GM23338 (cell line): Measurements from ENCODE around the gene CHRNA4. TPM values are rescaled to one million over a fixed set of nuclear protein-coding genes. Genes with fewer than 3 reads are reported as not detected.

Source experiments
- CREB1 ChIP-seq: fragments of 250-450 bp; sonication (Bioruptor Pico); IDR thresholded peaks from 2 replicates; pipeline ENCODE4 v1.5.0; 2020; ENCODE audit warnings: low read depth, mild to moderate bottlenecking, moderate library complexity
- CTCF ChIP-seq, 2 experiments: fragments of 200-600 bp in 1 of 2; sonication (generic) in 1 of 2; conservative IDR thresholded peaks; 2 replicates each; pipeline versions ENCODE4 v1.5.1 to v1.6.1; 2016 to 2017; ENCODE audit warnings: antibody characterized with exemption in 2 of 2, low read depth in 2 of 2, mild to moderate bottlenecking in 2 of 2, moderate library complexity in 1 of 2
- ETS1 ChIP-seq: IDR thresholded peaks from 2 replicates; pipeline ENCODE4 v1.6.1; 2016; ENCODE audit warnings: antibody characterized with exemption
- EZH2 ChIP-seq: fragments of 200-600 bp; sonication (generic); IDR thresholded peaks from one replicate; pipeline ENCODE4 v1.8.0; 2017; ENCODE audit warnings: antibody characterized with exemption, mild to moderate bottlenecking, low read depth; ENCODE audit not compliant: unreplicated experiment
- EZH2phosphoT487 ChIP-seq: fragments of 200-600 bp; sonication (generic); IDR thresholded peaks from one replicate; pipeline ENCODE4 v1.8.1; 2018; ENCODE audit warnings: antibody characterized with exemption; ENCODE audit not compliant: unreplicated experiment
- JUNB ChIP-seq: IDR thresholded peaks from one replicate; pipeline ENCODE4 v1.6.1; 2016; ENCODE audit warnings: antibody characterized with exemption; ENCODE audit not compliant: unreplicated experiment
- ZNF114 ChIP-seq: fragments of 250-450 bp; sonication (Bioruptor Pico); IDR thresholded peaks from 2 replicates; pipeline ENCODE4 v1.5.0; 2020; ENCODE audit warnings: mild to moderate bottlenecking, moderate library complexity
- polyA plus RNA-seq: library from polyadenylated mRNA; unstranded; fragments of >200 nt; fragmentation: Nextera tagmentation; extraction: Ambion mirVana; gene quantifications from 2 replicates; pipeline ENCODE4 v1.2.1, GENCODE V29; 2016
- total RNA-seq: library from RNA; depleted of rRNA; stranded (reverse); fragments of >200 nt; shearing (Covaris generic); gene quantifications from 2 replicates; pipeline ENCODE4 v1.2.3, GENCODE V29; 2014
- TF ChIP-seq, protein P1 (sequence below): fragments of 250-450 bp; sonication (Bioruptor Pico); IDR thresholded peaks from 2 replicates; pipeline ENCODE4 v1.5.0; 2020; ENCODE audit warnings: mild to moderate bottlenecking, moderate library complexity
- TF ChIP-seq, protein P2 (sequence below): IDR thresholded peaks from one replicate; pipeline ENCODE4 v1.6.1; 2018; ENCODE audit warnings: antibody characterized with exemption; ENCODE audit not compliant: unreplicated experiment

Gene CHRNA4
- total and polyA plus RNA-seq, 2 experiments from 2014 or later = 2.7 to 3.9 TPM

GRCh38 chr20:63405102-63405730 lies 44.1 kb upstream of the CHRNA4 start (continued):
- TF ChIP-seq, protein P1, sequence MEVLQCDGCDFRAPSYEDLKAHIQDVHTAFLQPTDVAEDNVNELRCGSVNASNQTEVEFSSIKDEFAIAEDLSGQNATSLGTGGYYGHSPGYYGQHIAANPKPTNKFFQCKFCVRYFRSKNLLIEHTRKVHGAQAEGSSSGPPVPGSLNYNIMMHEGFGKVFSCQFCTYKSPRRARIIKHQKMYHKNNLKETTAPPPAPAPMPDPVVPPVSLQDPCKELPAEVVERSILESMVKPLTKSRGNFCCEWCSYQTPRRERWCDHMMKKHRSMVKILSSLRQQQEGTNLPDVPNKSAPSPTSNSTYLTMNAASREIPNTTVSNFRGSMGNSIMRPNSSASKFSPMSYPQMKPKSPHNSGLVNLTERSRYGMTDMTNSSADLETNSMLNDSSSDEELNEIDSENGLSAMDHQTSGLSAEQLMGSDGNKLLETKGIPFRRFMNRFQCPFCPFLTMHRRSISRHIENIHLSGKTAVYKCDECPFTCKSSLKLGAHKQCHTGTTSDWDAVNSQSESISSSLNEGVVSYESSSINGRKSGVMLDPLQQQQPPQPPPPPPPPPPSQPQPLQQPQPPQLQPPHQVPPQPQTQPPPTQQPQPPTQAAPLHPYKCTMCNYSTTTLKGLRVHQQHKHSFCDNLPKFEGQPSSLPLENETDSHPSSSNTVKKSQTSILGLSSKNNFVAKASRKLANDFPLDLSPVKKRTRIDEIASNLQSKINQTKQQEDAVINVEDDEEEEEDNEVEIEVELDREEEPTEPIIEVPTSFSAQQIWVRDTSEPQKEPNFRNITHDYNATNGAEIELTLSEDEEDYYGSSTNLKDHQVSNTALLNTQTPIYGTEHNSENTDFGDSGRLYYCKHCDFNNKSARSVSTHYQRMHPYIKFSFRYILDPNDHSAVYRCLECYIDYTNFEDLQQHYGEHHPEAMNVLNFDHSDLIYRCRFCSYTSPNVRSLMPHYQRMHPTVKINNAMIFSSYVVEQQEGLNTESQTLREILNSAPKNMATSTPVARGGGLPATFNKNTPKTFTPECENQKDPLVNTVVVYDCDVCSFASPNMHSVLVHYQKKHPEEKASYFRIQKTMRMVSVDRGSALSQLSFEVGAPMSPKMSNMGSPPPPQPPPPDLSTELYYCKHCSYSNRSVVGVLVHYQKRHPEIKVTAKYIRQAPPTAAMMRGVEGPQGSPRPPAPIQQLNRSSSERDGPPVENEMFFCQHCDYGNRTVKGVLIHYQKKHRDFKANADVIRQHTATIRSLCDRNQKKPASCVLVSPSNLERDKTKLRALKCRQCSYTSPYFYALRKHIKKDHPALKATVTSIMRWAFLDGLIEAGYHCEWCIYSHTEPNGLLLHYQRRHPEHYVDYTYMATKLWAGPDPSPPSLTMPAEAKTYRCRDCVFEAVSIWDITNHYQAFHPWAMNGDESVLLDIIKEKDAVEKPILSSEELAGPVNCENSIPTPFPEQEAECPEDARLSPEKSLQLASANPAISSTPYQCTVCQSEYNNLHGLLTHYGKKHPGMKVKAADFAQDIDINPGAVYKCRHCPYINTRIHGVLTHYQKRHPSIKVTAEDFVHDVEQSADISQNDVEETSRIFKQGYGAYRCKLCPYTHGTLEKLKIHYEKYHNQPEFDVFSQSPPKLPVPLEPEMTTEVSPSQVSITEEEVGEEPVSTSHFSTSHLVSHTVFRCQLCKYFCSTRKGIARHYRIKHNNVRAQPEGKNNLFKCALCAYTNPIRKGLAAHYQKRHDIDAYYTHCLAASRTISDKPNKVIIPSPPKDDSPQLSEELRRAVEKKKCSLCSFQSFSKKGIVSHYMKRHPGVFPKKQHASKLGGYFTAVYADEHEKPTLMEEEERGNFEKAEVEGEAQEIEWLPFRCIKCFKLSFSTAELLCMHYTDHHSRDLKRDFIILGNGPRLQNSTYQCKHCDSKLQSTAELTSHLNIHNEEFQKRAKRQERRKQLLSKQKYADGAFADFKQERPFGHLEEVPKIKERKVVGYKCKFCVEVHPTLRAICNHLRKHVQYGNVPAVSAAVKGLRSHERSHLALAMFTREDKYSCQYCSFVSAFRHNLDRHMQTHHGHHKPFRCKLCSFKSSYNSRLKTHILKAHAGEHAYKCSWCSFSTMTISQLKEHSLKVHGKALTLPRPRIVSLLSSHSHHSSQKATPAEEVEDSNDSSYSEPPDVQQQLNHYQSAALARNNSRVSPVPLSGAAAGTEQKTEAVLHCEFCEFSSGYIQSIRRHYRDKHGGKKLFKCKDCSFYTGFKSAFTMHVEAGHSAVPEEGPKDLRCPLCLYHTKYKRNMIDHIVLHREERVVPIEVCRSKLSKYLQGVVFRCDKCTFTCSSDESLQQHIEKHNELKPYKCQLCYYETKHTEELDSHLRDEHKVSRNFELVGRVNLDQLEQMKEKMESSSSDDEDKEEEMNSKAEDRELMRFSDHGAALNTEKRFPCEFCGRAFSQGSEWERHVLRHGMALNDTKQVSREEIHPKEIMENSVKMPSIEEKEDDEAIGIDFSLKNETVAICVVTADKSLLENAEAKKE (CRISPR knock-in tag) = no peak
- TF ChIP-seq CREB1 (CRISPR knock-in tag) (no peak), EZH2phosphoT487 (no peak), JUNB (no peak), EZH2 (no peak), CTCF (conservative IDR thresholded peaks at IDR 0.05; ENCODE audit: low read depth in 2 of 2) (no peak), ZNF114 (CRISPR knock-in tag) (no peak), ETS1 (no peak)
- TF ChIP-seq, protein P2, sequence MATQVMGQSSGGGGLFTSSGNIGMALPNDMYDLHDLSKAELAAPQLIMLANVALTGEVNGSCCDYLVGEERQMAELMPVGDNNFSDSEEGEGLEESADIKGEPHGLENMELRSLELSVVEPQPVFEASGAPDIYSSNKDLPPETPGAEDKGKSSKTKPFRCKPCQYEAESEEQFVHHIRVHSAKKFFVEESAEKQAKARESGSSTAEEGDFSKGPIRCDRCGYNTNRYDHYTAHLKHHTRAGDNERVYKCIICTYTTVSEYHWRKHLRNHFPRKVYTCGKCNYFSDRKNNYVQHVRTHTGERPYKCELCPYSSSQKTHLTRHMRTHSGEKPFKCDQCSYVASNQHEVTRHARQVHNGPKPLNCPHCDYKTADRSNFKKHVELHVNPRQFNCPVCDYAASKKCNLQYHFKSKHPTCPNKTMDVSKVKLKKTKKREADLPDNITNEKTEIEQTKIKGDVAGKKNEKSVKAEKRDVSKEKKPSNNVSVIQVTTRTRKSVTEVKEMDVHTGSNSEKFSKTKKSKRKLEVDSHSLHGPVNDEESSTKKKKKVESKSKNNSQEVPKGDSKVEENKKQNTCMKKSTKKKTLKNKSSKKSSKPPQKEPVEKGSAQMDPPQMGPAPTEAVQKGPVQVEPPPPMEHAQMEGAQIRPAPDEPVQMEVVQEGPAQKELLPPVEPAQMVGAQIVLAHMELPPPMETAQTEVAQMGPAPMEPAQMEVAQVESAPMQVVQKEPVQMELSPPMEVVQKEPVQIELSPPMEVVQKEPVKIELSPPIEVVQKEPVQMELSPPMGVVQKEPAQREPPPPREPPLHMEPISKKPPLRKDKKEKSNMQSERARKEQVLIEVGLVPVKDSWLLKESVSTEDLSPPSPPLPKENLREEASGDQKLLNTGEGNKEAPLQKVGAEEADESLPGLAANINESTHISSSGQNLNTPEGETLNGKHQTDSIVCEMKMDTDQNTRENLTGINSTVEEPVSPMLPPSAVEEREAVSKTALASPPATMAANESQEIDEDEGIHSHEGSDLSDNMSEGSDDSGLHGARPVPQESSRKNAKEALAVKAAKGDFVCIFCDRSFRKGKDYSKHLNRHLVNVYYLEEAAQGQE = no peak
